ENCODE measurements around the gene STK36.

DNA sequence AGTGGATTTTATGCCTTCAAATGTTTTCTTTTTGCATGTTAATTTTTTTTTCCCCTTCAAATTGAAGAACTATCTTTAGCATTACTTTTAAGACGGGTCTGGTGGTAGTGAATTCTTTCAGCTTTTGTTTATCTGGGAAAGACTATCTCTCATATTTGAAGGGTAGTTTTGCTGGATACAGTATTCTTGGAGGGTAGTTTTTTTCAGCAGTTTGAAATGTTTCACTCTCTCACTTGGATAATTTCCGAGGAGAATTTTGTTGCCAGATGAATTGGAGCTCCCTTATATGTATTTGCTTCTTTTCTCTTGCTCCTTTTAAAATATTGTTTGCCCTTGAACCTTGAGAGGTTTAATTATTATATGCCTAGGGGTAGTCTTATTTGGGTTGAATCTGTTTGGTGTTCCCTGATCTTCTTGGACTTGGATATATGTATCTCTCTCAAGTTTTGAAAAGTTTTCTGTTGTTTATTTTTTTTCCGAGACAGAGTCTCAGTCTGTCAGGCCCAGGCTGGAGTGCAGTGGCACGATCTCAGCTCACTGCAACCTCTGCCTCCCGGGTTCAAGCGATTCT lies 54.2 kb downstream of the STK36 start:
- TF ChIP-seq, protein P1, sequence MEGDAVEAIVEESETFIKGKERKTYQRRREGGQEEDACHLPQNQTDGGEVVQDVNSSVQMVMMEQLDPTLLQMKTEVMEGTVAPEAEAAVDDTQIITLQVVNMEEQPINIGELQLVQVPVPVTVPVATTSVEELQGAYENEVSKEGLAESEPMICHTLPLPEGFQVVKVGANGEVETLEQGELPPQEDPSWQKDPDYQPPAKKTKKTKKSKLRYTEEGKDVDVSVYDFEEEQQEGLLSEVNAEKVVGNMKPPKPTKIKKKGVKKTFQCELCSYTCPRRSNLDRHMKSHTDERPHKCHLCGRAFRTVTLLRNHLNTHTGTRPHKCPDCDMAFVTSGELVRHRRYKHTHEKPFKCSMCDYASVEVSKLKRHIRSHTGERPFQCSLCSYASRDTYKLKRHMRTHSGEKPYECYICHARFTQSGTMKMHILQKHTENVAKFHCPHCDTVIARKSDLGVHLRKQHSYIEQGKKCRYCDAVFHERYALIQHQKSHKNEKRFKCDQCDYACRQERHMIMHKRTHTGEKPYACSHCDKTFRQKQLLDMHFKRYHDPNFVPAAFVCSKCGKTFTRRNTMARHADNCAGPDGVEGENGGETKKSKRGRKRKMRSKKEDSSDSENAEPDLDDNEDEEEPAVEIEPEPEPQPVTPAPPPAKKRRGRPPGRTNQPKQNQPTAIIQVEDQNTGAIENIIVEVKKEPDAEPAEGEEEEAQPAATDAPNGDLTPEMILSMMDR (IDR thresholded peaks at IDR 0.05) = no peak
- TF ChIP-seq POLR2A (IDR thresholded peaks at IDR 0.05) = no peak
